HCT116 (cell line): ENCODE measurements around the gene CAPZA2.

Experiments
- CEBPB ChIP-seq: IDR thresholded peaks from 2 replicates; pipeline ENCODE4 v1.6.1; 2012; ENCODE audit warnings: low read depth
- CTCF ChIP-seq, 3 experiments: fragments of 200-600 bp in 1 of 3; sonication (generic) in 1 of 3; IDR thresholded peaks in 2 of 3; conservative IDR thresholded peaks in 1 of 3; 2 replicates each; pipeline ENCODE4 v1.5.1; 2012 to 2017; ENCODE audit warnings: low read depth in 2 of 3, low read length in 2 of 3, antibody characterized with exemption in 1 of 3, borderline replicate concordance in 1 of 3, control low read depth in 1 of 3, mild to moderate bottlenecking in 1 of 3, mixed read lengths in 1 of 3, mixed run types in 1 of 3, moderate library complexity in 1 of 3; ENCODE audit not compliant: insufficient read depth in 1 of 3
- ELF1 ChIP-seq: IDR thresholded peaks from 2 replicates; pipeline ENCODE4 v1.6.1; 2012; ENCODE audit warnings: low read depth, borderline replicate concordance
- EZH2 ChIP-seq: fragments of 200-600 bp; sonication (generic); IDR thresholded peaks from 2 replicates; pipeline ENCODE4 v1.6.1; 2017; ENCODE audit warnings: antibody characterized with exemption, mixed run types
- EZH2phosphoT487 ChIP-seq: fragments of 200-600 bp; IDR thresholded peaks from 2 replicates; pipeline ENCODE4 v1.6.1; 2018; ENCODE audit warnings: antibody characterized with exemption, borderline replicate concordance
- POLR2A ChIP-seq: IDR thresholded peaks from 2 replicates; pipeline ENCODE4 v1.7.0; 2011; ENCODE audit warnings: borderline replicate concordance; ENCODE audit not compliant: insufficient read depth, insufficient read length; ENCODE audit errors: extremely low read depth
- POLR2AphosphoS5 ChIP-seq: IDR thresholded peaks from 2 replicates; pipeline ENCODE4 v1.6.1; 2011; ENCODE audit warnings: mild to moderate bottlenecking, low read depth, low read length, moderate library complexity
- RAD21 ChIP-seq: IDR thresholded peaks from 2 replicates; pipeline ENCODE4 v1.6.1; 2012; ENCODE audit warnings: low read depth, mild to moderate bottlenecking
- SRF ChIP-seq: IDR thresholded peaks from 2 replicates; pipeline ENCODE4 v1.6.1; 2012; ENCODE audit warnings: low read depth
- TCF7L2 ChIP-seq: IDR thresholded peaks from 2 replicates; pipeline ENCODE4 v1.7.0; 2011; ENCODE audit warnings: borderline replicate concordance, inconsistent platforms; ENCODE audit not compliant: insufficient read depth, insufficient read length; ENCODE audit errors: extremely low read depth
- TF ChIP-seq, protein P1 (sequence below): IDR thresholded peaks from 2 replicates; pipeline ENCODE4 v1.6.1; 2012
- TF ChIP-seq, protein P2 (sequence below): IDR thresholded peaks from 2 replicates; pipeline ENCODE4 v1.6.1; 2012; ENCODE audit warnings: low read depth

GRCh38 chr7:116832692-116833091 lies 29.7 kb upstream of the CAPZA2 start:
- TF ChIP-seq CTCF (IDR thresholded peaks at IDR 0.05 in 2 of 3, conservative IDR thresholded peaks at IDR 0.05 in 1 of 3; ENCODE audit: borderline replicate concordance in 1 of 3, insufficient read depth in 1 of 3, low read depth in 2 of 3, low read length in 2 of 3) (no peak), RAD21 (no peak), EZH2 (no peak), POLR2AphosphoS5 (no peak), EZH2phosphoT487 (no peak), CEBPB (no peak), SRF (no peak), POLR2A (no peak), ELF1 (no peak), TCF7L2 (no peak)
- TF ChIP-seq, protein P1, sequence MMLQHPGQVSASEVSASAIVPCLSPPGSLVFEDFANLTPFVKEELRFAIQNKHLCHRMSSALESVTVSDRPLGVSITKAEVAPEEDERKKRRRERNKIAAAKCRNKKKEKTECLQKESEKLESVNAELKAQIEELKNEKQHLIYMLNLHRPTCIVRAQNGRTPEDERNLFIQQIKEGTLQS, result no peak
- TF ChIP-seq, protein P2, sequence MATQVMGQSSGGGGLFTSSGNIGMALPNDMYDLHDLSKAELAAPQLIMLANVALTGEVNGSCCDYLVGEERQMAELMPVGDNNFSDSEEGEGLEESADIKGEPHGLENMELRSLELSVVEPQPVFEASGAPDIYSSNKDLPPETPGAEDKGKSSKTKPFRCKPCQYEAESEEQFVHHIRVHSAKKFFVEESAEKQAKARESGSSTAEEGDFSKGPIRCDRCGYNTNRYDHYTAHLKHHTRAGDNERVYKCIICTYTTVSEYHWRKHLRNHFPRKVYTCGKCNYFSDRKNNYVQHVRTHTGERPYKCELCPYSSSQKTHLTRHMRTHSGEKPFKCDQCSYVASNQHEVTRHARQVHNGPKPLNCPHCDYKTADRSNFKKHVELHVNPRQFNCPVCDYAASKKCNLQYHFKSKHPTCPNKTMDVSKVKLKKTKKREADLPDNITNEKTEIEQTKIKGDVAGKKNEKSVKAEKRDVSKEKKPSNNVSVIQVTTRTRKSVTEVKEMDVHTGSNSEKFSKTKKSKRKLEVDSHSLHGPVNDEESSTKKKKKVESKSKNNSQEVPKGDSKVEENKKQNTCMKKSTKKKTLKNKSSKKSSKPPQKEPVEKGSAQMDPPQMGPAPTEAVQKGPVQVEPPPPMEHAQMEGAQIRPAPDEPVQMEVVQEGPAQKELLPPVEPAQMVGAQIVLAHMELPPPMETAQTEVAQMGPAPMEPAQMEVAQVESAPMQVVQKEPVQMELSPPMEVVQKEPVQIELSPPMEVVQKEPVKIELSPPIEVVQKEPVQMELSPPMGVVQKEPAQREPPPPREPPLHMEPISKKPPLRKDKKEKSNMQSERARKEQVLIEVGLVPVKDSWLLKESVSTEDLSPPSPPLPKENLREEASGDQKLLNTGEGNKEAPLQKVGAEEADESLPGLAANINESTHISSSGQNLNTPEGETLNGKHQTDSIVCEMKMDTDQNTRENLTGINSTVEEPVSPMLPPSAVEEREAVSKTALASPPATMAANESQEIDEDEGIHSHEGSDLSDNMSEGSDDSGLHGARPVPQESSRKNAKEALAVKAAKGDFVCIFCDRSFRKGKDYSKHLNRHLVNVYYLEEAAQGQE, result no peak
